Measurements from ENCODE around the gene SIRT6.

DNA sequence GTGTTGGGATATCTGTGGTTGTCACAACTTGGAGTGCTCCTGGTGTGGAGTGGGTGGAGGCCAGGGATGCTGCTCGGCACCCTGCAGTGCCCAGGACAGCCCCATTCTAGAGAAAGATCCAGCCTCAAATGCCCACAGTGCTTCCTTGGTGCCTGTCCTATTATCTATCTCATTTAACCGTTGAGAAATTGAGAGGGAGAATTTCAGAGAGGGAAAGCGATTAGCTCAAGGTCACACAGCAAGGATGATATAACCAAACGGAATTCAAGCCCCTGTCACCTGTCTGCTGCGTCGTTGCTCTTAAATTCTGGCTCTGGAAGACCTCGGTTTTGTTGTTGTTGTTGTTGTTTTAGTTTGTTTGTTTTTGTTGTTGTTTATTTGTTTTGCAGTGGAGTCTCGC is 13.6 kb upstream of the SIRT6 start:
- TF ChIP-seq EP300 (IDR thresholded peaks at IDR 0.05): no peak
- TF ChIP-seq, protein P1, sequence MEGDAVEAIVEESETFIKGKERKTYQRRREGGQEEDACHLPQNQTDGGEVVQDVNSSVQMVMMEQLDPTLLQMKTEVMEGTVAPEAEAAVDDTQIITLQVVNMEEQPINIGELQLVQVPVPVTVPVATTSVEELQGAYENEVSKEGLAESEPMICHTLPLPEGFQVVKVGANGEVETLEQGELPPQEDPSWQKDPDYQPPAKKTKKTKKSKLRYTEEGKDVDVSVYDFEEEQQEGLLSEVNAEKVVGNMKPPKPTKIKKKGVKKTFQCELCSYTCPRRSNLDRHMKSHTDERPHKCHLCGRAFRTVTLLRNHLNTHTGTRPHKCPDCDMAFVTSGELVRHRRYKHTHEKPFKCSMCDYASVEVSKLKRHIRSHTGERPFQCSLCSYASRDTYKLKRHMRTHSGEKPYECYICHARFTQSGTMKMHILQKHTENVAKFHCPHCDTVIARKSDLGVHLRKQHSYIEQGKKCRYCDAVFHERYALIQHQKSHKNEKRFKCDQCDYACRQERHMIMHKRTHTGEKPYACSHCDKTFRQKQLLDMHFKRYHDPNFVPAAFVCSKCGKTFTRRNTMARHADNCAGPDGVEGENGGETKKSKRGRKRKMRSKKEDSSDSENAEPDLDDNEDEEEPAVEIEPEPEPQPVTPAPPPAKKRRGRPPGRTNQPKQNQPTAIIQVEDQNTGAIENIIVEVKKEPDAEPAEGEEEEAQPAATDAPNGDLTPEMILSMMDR (IDR thresholded peaks at IDR 0.05): no peak

Measured in gastroesophageal sphincter (tissue), 3 donors.